ENCODE data around the gene CLCN4.

CLCN4 gene

GRCh38 chrX:10156199-10157031, at the start of gene CLCN4:
Gene CLCN4 (plus strand): TSS chrX:10156975. CDS start chrX:10185033, 28,058 bp downstream.
- DNase-seq (ENCODE audit: low read depth in 2 of 3, low spot score in 2 of 3) = no peak

DNA sequence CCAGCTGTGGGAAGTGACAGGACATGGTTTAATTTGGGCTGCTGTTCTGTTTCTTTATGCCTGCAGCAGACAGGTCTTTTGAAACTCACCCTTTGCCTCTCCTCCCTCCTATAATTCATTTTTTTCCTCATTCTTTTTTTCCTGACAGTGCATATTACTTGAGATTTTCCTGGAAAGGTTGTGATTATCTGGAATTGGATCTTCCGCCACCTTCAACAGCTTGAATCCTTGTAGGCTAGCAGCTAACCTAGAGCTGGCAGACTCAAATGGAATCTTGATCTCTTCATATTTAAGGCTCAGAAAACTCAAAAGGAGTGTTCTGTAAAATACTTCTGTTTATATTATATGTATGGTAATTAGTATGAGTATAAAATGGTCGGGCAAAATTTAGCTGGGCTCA, 49.3 kb upstream of the CLCN4 start:
- DNase-seq (ENCODE audit: low read depth in 2 of 3, low spot score in 2 of 3) = no peak

DNA sequence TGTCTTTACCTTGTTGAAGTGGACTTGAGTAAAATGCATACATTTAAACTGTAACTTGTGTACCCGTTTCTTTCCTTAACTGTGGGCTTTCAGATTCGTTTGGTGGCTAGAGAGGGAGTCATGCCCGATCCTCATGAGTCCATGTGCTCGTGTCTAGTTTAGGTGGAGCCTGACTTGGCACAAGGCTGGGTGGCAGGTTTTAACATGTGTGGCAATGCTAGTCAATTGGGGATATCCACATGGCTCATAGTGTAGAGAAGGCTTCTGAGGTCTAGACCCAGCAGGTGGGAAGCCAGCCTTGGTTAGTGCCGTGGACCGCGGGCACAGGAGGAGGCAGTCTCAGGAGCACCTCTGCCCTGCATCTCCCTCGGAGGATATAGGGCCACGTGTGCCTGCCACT, 48.5 kb upstream of the CLCN4 start:
- DNase-seq (ENCODE audit: low read depth in 2 of 3, low spot score in 2 of 3) = no peak

DNA sequence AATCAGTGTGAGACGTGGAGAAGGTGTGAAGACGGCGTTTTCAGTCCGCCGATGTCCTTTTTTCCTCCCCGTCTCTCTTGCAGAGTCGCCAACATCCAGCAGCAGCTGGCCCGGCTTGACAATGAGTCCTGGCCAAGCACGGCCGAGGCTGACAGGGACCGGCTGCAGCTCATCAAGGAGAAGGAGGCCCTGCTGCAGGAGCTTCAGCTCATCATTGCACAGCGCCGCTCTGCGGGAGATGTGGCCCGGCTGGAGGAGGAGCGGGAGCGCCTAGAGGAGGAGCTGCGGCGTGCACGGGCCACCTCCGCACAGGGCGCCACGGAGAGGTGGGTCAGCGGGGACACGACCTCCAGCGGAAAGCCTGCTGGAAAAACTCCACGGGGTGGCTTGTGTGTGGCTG, 47.1 kb upstream of the CLCN4 start:
- no peak for DNase-seq (ENCODE audit: low read depth in 2 of 3, low spot score in 2 of 3)

DNA sequence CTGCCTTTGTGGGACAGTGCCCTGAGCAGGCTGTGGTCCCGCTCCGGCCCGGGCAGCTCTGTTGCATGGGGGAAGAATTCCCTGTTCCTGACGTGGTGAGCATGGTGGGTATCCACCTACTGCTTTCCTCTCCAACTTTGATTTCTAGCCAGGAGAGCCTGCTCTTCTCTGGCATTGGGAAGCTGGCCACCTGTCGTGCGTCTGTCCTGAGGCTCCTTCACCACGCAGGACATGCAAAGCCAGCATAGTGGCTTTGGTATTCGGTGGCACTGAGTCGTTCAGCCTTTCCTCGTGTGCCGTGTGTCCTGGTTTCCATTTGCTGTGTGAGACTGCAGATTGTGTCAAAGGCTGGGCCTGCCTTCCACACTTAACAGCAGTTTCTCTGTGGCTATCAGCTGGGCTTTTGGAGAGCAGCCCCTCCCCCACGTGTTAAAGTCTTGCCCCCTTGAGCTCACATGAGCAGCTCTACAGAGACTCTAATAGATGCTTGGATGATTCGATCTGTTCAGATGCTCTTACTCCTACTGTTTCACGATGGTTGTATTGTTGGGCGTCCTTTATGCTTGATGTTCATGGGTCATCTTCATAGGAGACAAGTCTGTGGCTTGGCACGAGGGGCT, 46.3 kb upstream of the CLCN4 start:
- no peak for DNase-seq (ENCODE audit: low read depth in 2 of 3, low spot score in 2 of 3)

DNA sequence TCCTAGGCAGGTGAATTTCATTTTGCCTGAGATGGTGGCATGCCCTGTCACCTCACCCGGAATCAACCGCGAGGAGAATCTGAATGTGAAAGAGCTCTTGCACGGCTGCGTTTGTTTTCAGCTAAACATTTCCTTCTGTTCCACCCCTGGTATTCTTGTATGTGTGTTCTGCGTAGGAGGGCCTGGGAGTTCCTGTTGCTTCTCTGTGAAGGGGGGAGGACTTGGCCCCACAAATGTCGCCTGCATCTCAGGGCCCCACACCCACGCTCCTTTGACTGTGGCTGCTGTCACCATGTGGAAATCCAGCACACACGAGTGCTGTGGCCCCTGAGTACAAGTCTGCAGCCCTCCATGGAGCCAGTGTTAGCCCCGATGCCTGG, 45.8 kb upstream of the CLCN4 start:
- peak in 1 of 3 experiments; percentile 40 for DNase-seq (ENCODE audit: low read depth in 2 of 3, low spot score in 2 of 3)

- DNase-seq (ENCODE audit: low read depth in 2 of 3, low spot score in 2 of 3) = peak in 2 of 3 experiments; percentile 12 to 20
These were observed 45.2 kb upstream of the CLCN4 start for GRCh38 chrX:10111364-10112148.

DNA sequence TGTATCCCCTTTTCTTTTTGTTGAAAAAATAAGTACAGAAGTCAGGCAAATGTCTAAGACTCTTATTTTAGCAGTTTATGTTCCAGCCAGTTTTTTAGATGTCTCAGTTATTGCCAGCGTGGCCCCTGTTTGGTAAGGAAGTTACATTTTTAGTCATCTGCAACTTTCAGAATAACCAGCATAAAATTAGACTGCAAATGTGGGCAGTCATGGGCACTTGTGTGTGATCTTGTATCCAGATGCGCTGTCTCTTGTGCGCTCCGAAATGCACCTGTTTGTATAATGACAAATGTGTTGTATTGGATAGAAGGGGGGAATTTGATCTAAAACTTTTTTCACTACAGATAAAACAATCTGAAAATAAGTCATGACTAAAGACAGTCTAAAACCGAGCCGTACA, 44.3 kb upstream of the CLCN4 start:
- DNase-seq (ENCODE audit: low read depth in 2 of 3, low spot score in 2 of 3) = no peak

- DNase-seq (ENCODE audit: low read depth in 2 of 3, low spot score in 2 of 3) = no peak
These were observed 41.7 kb upstream of the CLCN4 start for GRCh38 chrX:10115082-10115481.

DNA sequence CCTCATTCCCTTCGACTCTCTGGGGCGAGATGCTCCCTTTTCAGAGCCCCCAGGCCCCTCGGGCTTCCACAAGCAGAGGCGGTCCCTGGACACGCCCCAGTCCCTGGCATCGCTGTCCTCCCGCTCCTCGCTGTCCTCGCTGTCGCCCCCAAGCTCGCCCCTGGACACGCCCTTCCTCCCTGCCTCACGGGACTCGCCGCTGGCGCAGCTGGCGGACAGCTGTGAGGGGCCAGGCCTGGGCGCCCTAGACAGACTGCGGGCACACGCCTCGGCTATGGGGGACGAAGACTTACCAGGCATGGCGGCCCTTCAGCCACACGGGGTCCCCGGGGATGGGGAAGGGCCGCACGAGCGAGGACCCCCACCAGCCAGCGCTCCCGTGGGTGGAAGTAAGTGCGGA, 39.5 kb upstream of the CLCN4 start:
- DNase-seq (ENCODE audit: low read depth in 2 of 3, low spot score in 2 of 3) = no peak

GRCh38 chrX:10117864-10118377, 38.9 kb upstream of the CLCN4 start:
- DNase-seq (ENCODE audit: low read depth in 2 of 3, low spot score in 2 of 3) = no peak

DNA sequence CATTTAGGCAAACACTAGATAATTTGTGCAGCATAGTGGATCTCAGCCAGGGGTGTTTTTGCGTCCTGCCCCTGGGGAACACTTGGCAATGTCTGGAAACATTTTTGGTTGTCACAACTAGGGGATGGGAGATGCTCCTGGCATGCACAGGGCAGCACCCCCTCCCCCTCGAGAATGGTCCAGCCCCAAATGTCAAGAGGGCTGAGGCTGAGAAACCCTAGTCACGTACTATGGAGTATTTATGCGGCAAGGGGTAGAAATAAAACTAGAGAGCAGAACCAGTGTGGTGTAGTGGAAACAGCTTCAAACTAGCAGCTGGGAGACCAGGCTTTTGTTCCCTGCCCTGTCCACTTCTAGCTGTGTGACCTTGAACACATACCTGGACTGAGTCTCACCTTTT, 38.2 kb upstream of the CLCN4 start:
- no peak for DNase-seq (ENCODE audit: low read depth in 2 of 3, low spot score in 2 of 3)

DNA sequence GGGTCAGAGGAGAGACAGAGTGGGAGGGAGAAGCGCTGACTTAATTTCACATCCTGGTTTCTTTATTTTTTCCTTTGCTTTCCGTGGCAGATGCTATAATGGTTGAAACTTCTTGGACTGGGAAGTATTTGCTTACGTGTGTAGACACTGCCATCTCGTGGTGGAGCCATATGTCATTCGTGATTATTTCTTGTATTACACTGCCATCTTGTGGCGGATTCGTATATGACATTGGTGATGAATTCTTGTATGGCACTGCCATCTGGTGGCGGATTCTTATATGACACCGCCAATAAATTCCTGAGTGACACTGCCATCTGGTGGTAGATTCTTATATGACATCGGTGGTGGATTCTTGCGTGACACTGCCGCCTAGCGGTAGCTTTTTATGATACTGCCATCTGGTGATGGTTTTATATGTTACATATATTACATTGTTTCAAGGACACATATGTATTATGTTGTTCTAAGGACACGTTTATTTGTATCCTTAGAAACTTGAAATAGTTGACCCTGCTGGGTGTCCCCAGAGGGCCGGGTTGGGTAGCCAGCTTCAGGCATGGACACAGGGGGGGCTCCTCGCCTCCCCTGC, 37.3 kb upstream of the CLCN4 start:
- DNase-seq (ENCODE audit: low read depth in 2 of 3, low spot score in 2 of 3) = peak; percentile 37 to 59 (median 57)

DNA sequence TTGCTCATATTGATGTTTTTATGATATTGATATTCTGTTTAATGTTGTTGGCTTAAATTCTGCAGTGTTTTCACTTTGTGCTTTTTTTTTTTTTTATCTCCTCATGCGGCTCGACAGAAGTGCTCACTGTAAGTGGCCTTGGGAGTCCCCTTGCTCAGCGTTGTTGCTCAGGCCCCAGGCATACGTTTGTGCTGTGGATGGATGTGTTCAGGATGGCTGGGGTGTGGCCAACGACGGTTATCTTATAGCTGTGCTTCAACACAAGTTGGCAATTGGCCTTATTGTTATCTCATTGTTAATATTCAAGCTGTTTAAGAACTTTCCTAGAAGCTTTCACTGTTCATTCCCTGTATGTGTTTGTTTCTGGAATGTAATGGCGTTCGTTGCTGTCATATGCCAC, 36.4 kb upstream of the CLCN4 start:
- no peak for DNase-seq (ENCODE audit: low read depth in 2 of 3, low spot score in 2 of 3)

GRCh38 chrX:10120828-10121227, 35.9 kb upstream of the CLCN4 start:
- no peak for DNase-seq (ENCODE audit: low read depth in 2 of 3, low spot score in 2 of 3)

GRCh38 chrX:10121787-10122186, 35.0 kb upstream of the CLCN4 start:
- DNase-seq (ENCODE audit: low read depth in 2 of 3, low spot score in 2 of 3) = no peak

GRCh38 chrX:10124506-10125247, 32.1 kb upstream of the CLCN4 start:
- no peak for DNase-seq (ENCODE audit: low read depth in 2 of 3, low spot score in 2 of 3)

- DNase-seq (ENCODE audit: low read depth in 2 of 3, low spot score in 2 of 3) = no peak
These were observed 31.5 kb upstream of the CLCN4 start for GRCh38 chrX:10125248-10125615.

GRCh38 chrX:10126044-10126443, 30.7 kb upstream of the CLCN4 start:
- no peak for DNase-seq (ENCODE audit: low read depth in 2 of 3, low spot score in 2 of 3)

DNA sequence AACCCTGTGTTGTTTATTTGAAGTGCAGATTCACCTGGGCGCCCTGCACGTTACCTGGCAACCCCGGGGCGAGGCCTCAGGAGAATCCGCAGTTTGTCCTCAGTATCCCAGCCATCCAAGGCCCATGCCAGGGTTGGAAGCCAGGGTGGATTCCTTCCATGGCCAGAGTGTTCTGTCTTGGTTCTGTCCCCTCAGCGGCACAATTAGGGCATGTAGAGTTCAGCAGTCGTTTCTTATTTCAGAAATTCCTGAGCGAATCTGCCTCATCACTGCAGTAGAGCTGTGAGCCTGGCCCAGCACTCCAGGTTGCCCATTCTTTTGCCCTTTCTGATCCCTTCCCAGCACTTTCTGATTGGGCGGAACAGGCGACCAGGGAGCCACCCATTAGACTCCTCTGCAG, 29.9 kb upstream of the CLCN4 start:
- no peak for DNase-seq (ENCODE audit: low read depth in 2 of 3, low spot score in 2 of 3)

DNA sequence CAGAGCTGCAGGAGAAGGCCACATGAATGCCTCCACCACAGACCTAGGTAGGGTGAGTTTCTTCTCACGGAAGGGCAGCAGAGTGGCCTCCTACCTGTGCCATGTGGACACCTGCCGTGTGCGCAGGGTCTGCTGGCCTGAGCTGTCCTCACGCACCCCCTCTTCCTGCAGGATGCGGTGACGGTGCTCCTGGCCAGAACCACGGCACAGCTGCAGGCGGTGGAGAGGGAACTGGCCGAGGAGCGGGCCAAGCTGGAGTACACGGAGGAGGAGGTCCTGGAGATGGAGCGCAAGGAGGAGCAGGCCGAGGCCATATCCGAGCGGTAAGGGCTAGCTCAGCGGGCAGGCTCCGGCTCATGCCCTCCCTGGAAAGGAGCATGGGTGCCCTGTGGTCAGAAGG, 28.4 kb upstream of the CLCN4 start:
- DNase-seq (ENCODE audit: low read depth in 2 of 3, low spot score in 2 of 3) = no peak
